HG02970 (cell line): ENCODE measurements around the gene KRTAP9-7.
"Not testable (repeated sequence)": the region's sequence is repeated elsewhere in the genome, so short reads cannot be mapped to it uniquely, and the experiment has no call there.

Experiments used
- ATAC-seq: cut with Tn5 transposase; IDR thresholded peaks from one replicate; pipeline ENCODE4 v1.9.1; 2021; ENCODE audit warnings: mild to moderate bottlenecking, moderate library complexity, moderate number of reproducible peaks; ENCODE audit not compliant: unreplicated experiment, low FRiP score

KRTAP9-7 gene

GRCh38 chr17:41275648-41276190, at the start of gene KRTAP9-7:
TSS of gene KRTAP9-7 (plus strand) at chr17:41275698. CDS start at chr17:41275698, 0 bp downstream.
- not testable (repeated sequence) for ATAC-seq

GRCh38 chr17:41226051-41226450, 49.4 kb upstream of the KRTAP9-7 start:
- ATAC-seq, result no peak

- not testable (repeated sequence) for ATAC-seq
These were observed 48.9 kb upstream of the KRTAP9-7 start, which contains the start of gene KRTAP9-2 for GRCh38 chr17:41226598-41227095. TSS of gene KRTAP9-2 (plus strand) at chr17:41226648. CDS start at chr17:41226655, 7 bp downstream.

- ATAC-seq, result no peak
These were observed 45.4 kb upstream of the KRTAP9-7 start for GRCh38 chr17:41230094-41230493.

- no peak for ATAC-seq
These were observed 43.8 kb upstream of the KRTAP9-7 start for GRCh38 chr17:41231731-41232130.

GRCh38 chr17:41232399-41233105, 42.9 kb upstream of the KRTAP9-7 start, which contains the start of gene KRTAP9-3:
TSS of gene KRTAP9-3 (plus strand) at chr17:41232449. CDS start at chr17:41232502, 53 bp downstream.
- not testable (repeated sequence) for ATAC-seq

GRCh38 chr17:41237116-41237515, 38.4 kb upstream of the KRTAP9-7 start:
- not testable (repeated sequence) for ATAC-seq

- ATAC-seq, result not testable (repeated sequence)
These were observed 37.5 kb upstream of the KRTAP9-7 start, which contains the start of gene KRTAP9-8 for GRCh38 chr17:41237949-41238437. TSS of gene KRTAP9-8 (plus strand) at chr17:41237999. CDS start at chr17:41238052, 53 bp downstream.

GRCh38 chr17:41246995-41247787, 28.3 kb upstream of the KRTAP9-7 start:
- not testable (repeated sequence) for ATAC-seq

GRCh38 chr17:41249637-41250240, 25.8 kb upstream of the KRTAP9-7 start, which contains the start of gene KRTAP9-4:
TSS of gene KRTAP9-4 (plus strand) at chr17:41249687. CDS start at chr17:41249721, 34 bp downstream.
- not testable (repeated sequence) for ATAC-seq

- ATAC-seq, result no peak
These were observed 24.2 kb upstream of the KRTAP9-7 start for GRCh38 chr17:41251261-41251660.

GRCh38 chr17:41254861-41255260, 20.6 kb upstream of the KRTAP9-7 start:
- no peak for ATAC-seq

GRCh38 chr17:41255381-41256290, 19.9 kb upstream of the KRTAP9-7 start, which contains the start of gene KRTAP9-9:
TSS of gene KRTAP9-9 (plus strand) at chr17:41255384.
- ATAC-seq, result not testable (repeated sequence)

GRCh38 chr17:41256291-41256685, 19.2 kb upstream of the KRTAP9-7 start:
- no peak for ATAC-seq

- ATAC-seq, result no peak
These were observed 17.1 kb upstream of the KRTAP9-7 start for GRCh38 chr17:41258406-41258805.

- ATAC-seq, result no peak
These were observed 12.3 kb upstream of the KRTAP9-7 start for GRCh38 chr17:41263212-41263611.

- no peak for ATAC-seq
These were observed 10.9 kb upstream of the KRTAP9-7 start for GRCh38 chr17:41264599-41264998.

- no peak for ATAC-seq
These were observed 10.4 kb upstream of the KRTAP9-7 start, which contains the start of gene KRTAP9-6 for GRCh38 chr17:41265078-41265477. TSS of gene KRTAP9-6 (plus strand) at chr17:41265378. CDS start at chr17:41265378, 0 bp downstream.

- no peak for ATAC-seq
These were observed 7.8 kb upstream of the KRTAP9-7 start for GRCh38 chr17:41267711-41268110.
